MCF 10A (cell line): ENCODE measurements around the gene HES5. TPM values are rescaled to one million over a fixed set of nuclear protein-coding genes. Genes with fewer than 3 reads are reported as not detected.

ENCODE experiments used
- BruUV-seq: library from RNA; stranded (reverse); fragments of 400-500 nt; replicated peaks from 2 replicates; lab custom pipeline; 2021; lab: Mats Ljungman, UMichigan
- CTCF ChIA-PET: fragments of 300-600 bp; sonication (Branson Sonifier 250); formaldehyde crosslinking; extraction: SDS; loops from one replicate; lab custom pipeline; 2021; ENCODE audit warnings: antibody characterized with exemption, inconsistent platforms; lab: Yijun Ruan, JAX
- POLR2A ChIA-PET: fragments of 300-600, 350-650 bp; sonication (Branson Sonifier 250); formaldehyde crosslinking; extraction: SDS; loops from one replicate; lab custom pipeline; 2020; ENCODE audit warnings: antibody characterized with exemption, inconsistent platforms; lab: Yijun Ruan, JAX
- DNase-seq: peaks from one replicate; pipeline ENCODE4 v3.0.0-alpha.2; 2018; ENCODE audit not compliant: unreplicated experiment
- H3K27ac Mint-ChIP-seq: one replicate; pipeline ENCODE4 v1.8.0; 2022; ENCODE audit warnings: mild to moderate bottlenecking, low read depth, mixed read lengths; ENCODE audit not compliant: unreplicated experiment
- H3K27me3 Mint-ChIP-seq: one replicate; pipeline ENCODE4 v1.8.0; 2022; ENCODE audit warnings: mixed read lengths; ENCODE audit not compliant: insufficient read depth, unreplicated experiment
- H3K36me3 Mint-ChIP-seq: one replicate; pipeline ENCODE4 v1.8.0; 2022; ENCODE audit warnings: mild to moderate bottlenecking, moderate library complexity, mixed read lengths; ENCODE audit not compliant: insufficient read depth, unreplicated experiment
- H3K4me1 Mint-ChIP-seq: one replicate; pipeline ENCODE4 v1.8.0; 2022; ENCODE audit warnings: mixed read lengths; ENCODE audit not compliant: insufficient read depth, unreplicated experiment
- H3K4me3 Mint-ChIP-seq: one replicate; pipeline ENCODE4 v1.8.0; 2022; ENCODE audit warnings: mild to moderate bottlenecking, moderate library complexity, mixed read lengths; ENCODE audit not compliant: unreplicated experiment
- H3K9me3 Mint-ChIP-seq: one replicate; pipeline ENCODE4 v1.8.0; 2022; ENCODE audit warnings: mixed read lengths; ENCODE audit not compliant: unreplicated experiment
- CTCF ChIP-seq: fragments of 200-600 bp; IDR thresholded peaks from one replicate; pipeline ENCODE4 v1.8.0; 2022; ENCODE audit warnings: antibody characterized with exemption, mild to moderate bottlenecking; ENCODE audit not compliant: unreplicated experiment
- intact Hi-C: fragments of 100-400 bp; cut with micrococcal nuclease; formaldehyde crosslinking; loops from 2 replicates; pipeline ENCODE4 v1.14.1; 2022
- total RNA-seq: library from RNA; stranded (reverse); gene quantifications from 2 replicates; pipeline ENCODE4 v1.2.3, GENCODE V29; 2022

HES5 gene
- total RNA-seq, 1 experiment from 2014 or later = not detected

GRCh38 chr1:2479186-2479585 is 50.9 kb downstream of the HES5 start:
- POLR2A ChIA-PET = interaction anchor here (0.7 kb wide), 1 partner anchor 71 kb away, joined by 3 read pairs; no protein-coding TSS in a partner anchor
- no peaks in the 10 kb centered on the region for H3K9me3 Mint-ChIP-seq
- no peak for TF ChIP-seq CTCF
- DNase-seq = no peak
- intact Hi-C loops = no loop called here
- peaks cover 4% of the 10 kb centered on the region for H3K4me1 Mint-ChIP-seq
- CTCF ChIA-PET = interaction anchor here (0.6 kb wide), 1 partner anchor 54 kb away, joined by 3 read pairs; no protein-coding TSS in a partner anchor
- no peaks in the 10 kb centered on the region for H3K27me3 Mint-ChIP-seq
- no peak overlapping the region for H3K27ac Mint-ChIP-seq
- H3K36me3 Mint-ChIP-seq = peaks cover 12% of the 10 kb centered on the region
- no peak overlapping the region for H3K4me3 Mint-ChIP-seq
- no TSS peak for BruUV-seq

Other genes with a start within 250 kb of the HES5 start
- 19.4 and 28.0 TPM in 2 replicates for gene MORN1, start 138.7 kb downstream of the HES5 start, total RNA-seq
- 172 and 224 TPM in 2 replicates for gene RER1, start 138.4 kb downstream of the HES5 start, total RNA-seq
- gene PEX10, start 117.7 kb downstream of the HES5 start, total RNA-seq = 31.3 and 36.1 TPM in 2 replicates
- gene PLCH2, start 54.0 kb downstream of the HES5 start, total RNA-seq = 92.6 and 123 TPM in 2 replicates
- 22.1 and 25.4 TPM in 2 replicates for gene PANK4, start 3.7 kb downstream of the HES5 start, total RNA-seq
- gene TNFRSF14, start 26.1 kb upstream of the HES5 start, total RNA-seq = 4.2 and 4.6 TPM in 2 replicates
- gene PRXL2B, start 56.5 kb upstream of the HES5 start, total RNA-seq = 10.3 and 12.6 TPM in 2 replicates
- gene MMEL1, start 102.8 kb upstream of the HES5 start, total RNA-seq = not detected in 2 replicates